Measurements from ENCODE around the gene GORASP2. TPM values are rescaled to one million over a fixed set of nuclear protein-coding genes. Genes with fewer than 3 reads are reported as not detected.
A peak's percentile ranks its signal among the peaks of the same experiment; 100 is the strongest.

Gene GORASP2
- total and polyA plus RNA-seq, 2 of the 4 experiments (the other 2 are of a cell fraction): 53.1 to 156 TPM

DNA sequence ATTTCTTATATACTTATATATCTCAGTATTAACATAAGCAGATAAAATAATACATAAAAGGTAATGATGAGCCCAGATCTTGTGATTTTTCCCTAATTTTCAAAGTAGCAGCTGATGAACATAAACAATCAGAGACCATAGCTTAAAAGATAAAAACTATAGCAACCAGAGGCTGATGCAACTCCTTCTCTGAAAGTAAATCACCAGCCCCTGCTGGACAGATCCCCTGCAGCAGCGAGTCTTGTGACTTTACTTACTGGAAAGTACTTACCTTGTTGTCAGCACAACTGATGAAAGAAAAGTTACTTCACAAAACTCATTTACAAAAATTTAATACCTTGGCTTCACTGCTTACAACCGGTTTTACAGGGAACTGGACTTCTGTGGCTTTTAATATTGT, 67.3 kb downstream of the GORASP2 start:
- Histone ChIP-seq H4K20me1 (ENCODE audit: insufficient read depth, low read length) (no peaks in the 10 kb centered on the region), H3K9me1 (ENCODE audit: insufficient read depth, low read length) (no peaks in the 10 kb centered on the region; the same call in 1 of the 2 replicates), H3K27ac (ENCODE audit: insufficient read depth, low read length) (no peak overlapping the region), H2BK15ac (ENCODE audit: low read depth, low read length) (no peak overlapping the region), H3K9me3 (ENCODE audit: control insufficient read depth, insufficient read depth, low read length) (no peaks in the 10 kb centered on the region), H2AK5ac (ENCODE audit: low read depth, low read length) (no peak overlapping the region), H3K4me3 (ENCODE audit: insufficient read depth, low read depth, low read length) (no peak overlapping the region), H4K91ac (ENCODE audit: insufficient read depth, low read depth, low read length) (no peak overlapping the region), H3K14ac (replicated peaks; ENCODE audit: low read depth, low read length) (no peak overlapping the region), H3K4me1 (ENCODE audit: control insufficient read depth, insufficient read depth, low read length) (no peaks in the 10 kb centered on the region; the same call in 1 of the 2 replicates), H3K23ac (ENCODE audit: low read depth, low read length) (no peak overlapping the region), H3K4ac (ENCODE audit: low read depth, low read length) (no peak overlapping the region), H2BK5ac (ENCODE audit: low read depth, low read length, poor library complexity, severe bottlenecking) (no peak overlapping the region), H3K36me3 (ENCODE audit: control insufficient read depth, insufficient read depth, low read length) (peaks cover 12% of the 10 kb centered on the region), H2AFZ (replicated peaks; ENCODE audit: low read length, poor library complexity) (no peak overlapping the region), H3K18ac (ENCODE audit: low read depth, low read length) (no peak overlapping the region), H2AK9ac (replicated peaks; ENCODE audit: low read depth, low read length, poor library complexity) (no peak overlapping the region), H3K9ac (ENCODE audit: low read depth, low read length) (no peak overlapping the region), H3K79me1 (ENCODE audit: low read depth in 1 of 2, low read length in 2 of 2) (peaks cover 8 to 9% of the 10 kb centered on the region in 2 experiments; a peak in 2 of 4 replicates), H3K4me2 (ENCODE audit: low read depth, low read length) (no peak overlapping the region), H2BK20ac (ENCODE audit: low read depth, low read length) (no peak overlapping the region), H2BK120ac (ENCODE audit: low read depth, low read length) (no peak overlapping the region), H4K8ac (ENCODE audit: low read depth in 2 of 2, low read length in 2 of 2) (no peak overlapping the region), H3K56ac (ENCODE audit: extremely low read depth, insufficient read depth, low read length) (no peak overlapping the region), H3K27me3 (ENCODE audit: control insufficient read depth, insufficient read depth, low read length) (no peaks in the 10 kb centered on the region), H4K5ac (ENCODE audit: low read depth, low read length) (no peak overlapping the region)
- dilution Hi-C loops (cut with HindIII; ENCODE audit: low sequenced_read_pairs, unreplicated experiment) (no loop called here), in situ Hi-C loops (cut with MboI; ENCODE audit: low sequenced_read_pairs) (no loop called here), intact Hi-C loops (cut with micrococcal nuclease) (loop anchor here (5.0 kb wide), 1 partner anchor 151 kb away; no protein-coding TSS in a partner anchor)
- DNase-seq (peak; percentile 53), ATAC-seq (ENCODE audit: low read depth) (no peak)
- TF ChIP-seq MXI1 (IDR thresholded peaks at IDR 0.05; ENCODE audit: borderline replicate concordance, low read depth, low read length) (no peak), CEBPB (IDR thresholded peaks at IDR 0.05; ENCODE audit: low read depth, low read length) (peak; percentile 52; the same call in 1 of the 2 replicates), SMC3 (IDR thresholded peaks at IDR 0.05; ENCODE audit: low read depth, low read length) (no peak)
- TF ChIP-seq, protein P1, sequence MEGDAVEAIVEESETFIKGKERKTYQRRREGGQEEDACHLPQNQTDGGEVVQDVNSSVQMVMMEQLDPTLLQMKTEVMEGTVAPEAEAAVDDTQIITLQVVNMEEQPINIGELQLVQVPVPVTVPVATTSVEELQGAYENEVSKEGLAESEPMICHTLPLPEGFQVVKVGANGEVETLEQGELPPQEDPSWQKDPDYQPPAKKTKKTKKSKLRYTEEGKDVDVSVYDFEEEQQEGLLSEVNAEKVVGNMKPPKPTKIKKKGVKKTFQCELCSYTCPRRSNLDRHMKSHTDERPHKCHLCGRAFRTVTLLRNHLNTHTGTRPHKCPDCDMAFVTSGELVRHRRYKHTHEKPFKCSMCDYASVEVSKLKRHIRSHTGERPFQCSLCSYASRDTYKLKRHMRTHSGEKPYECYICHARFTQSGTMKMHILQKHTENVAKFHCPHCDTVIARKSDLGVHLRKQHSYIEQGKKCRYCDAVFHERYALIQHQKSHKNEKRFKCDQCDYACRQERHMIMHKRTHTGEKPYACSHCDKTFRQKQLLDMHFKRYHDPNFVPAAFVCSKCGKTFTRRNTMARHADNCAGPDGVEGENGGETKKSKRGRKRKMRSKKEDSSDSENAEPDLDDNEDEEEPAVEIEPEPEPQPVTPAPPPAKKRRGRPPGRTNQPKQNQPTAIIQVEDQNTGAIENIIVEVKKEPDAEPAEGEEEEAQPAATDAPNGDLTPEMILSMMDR (conservative IDR thresholded peaks at IDR 0.05; ENCODE audit: low read depth, low read length): peak; percentile 17; the same call in 1 of the 2 replicates
- ChIA-PET POLR2A (ENCODE audit: unreplicated experiment) (no interaction called here), CTCF (interaction anchor here (1.2 to 1.4 kb wide), 2 partner anchors 12 to 420 kb away, joined by 3 to 4 read pairs; no protein-coding TSS in a partner anchor)
- no TSS peak for BruUV-seq (replicated peaks)
- no CpG with 5 or more reads among the region's 2 CpGs for WGBS, 2 experiments (ENCODE audit: extremely low coverage in 2 of 2, insufficient read length in 1 of 2)
